WTC11 (cell line): ENCODE data around the gene AMELX.

Experiments
- TEAD4 ChIP-seq: sonication (generic); formaldehyde crosslinking; IDR thresholded peaks from 2 replicates; pipeline ENCODE4 v1.8.0; 2022; ENCODE audit warnings: mild to moderate bottlenecking, missing genetic modification reagents
- TF ChIP-seq, protein P1 (sequence below): sonication (generic); formaldehyde crosslinking; IDR thresholded peaks from 2 replicates; pipeline ENCODE4 v1.8.0; 2022; ENCODE audit warnings: mild to moderate bottlenecking, missing genetic modification reagents

DNA sequence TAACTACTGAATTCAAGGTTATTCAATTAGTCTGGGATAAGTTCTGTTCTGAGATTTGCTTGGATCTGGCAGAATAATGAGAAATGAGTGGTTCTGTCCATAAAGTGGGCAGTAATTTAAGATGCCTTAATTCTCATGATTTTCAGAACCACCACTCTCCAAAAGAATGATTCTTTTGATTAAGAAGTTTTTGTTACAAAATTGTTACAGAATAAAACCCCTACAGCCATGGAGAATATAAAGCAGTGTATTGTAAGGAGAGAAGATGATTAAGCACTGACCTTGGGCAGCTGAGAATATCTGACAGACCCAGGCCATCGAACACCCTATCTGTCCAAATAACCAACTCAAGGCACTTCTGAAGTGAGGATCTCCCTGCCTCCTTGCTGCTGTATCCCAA is 12.4 kb downstream of the AMELX start:
- TF ChIP-seq, protein P1, sequence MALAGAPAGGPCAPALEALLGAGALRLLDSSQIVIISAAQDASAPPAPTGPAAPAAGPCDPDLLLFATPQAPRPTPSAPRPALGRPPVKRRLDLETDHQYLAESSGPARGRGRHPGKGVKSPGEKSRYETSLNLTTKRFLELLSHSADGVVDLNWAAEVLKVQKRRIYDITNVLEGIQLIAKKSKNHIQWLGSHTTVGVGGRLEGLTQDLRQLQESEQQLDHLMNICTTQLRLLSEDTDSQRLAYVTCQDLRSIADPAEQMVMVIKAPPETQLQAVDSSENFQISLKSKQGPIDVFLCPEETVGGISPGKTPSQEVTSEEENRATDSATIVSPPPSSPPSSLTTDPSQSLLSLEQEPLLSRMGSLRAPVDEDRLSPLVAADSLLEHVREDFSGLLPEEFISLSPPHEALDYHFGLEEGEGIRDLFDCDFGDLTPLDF (CRISPR knock-in tag) = no peak
- TF ChIP-seq TEAD4 (CRISPR knock-in tag) = no peak
